GM21390 (cell line): ENCODE data around the gene LIPM.

Source experiments
- ATAC-seq: cut with Tn5 transposase; IDR thresholded peaks from one replicate; pipeline ENCODE4 v1.9.1; 2021; ENCODE audit not compliant: unreplicated experiment

LIPM gene

GRCh38 chr10:88802523-88803285 lies at the start of gene LIPM:
Gene LIPM (plus strand): TSS chr10:88802730. CDS start chr10:88802897, 167 bp downstream.
- no peak for ATAC-seq

- ATAC-seq = no peak
Measured at GRCh38 chr10:88754287-88754686, 48.2 kb upstream of the LIPM start.

- peak; percentile 57 for ATAC-seq
Measured at GRCh38 chr10:88755753-88756152, 46.8 kb upstream of the LIPM start.

GRCh38 chr10:88756660-88757059 lies 45.9 kb upstream of the LIPM start:
- no peak for ATAC-seq

- no peak for ATAC-seq
Measured at GRCh38 chr10:88759366-88760101, 43.0 kb upstream of the LIPM start, which contains the start of gene LIPN. Gene LIPN (plus strand): TSS chr10:88760020. CDS start chr10:88761406, 1,386 bp downstream.

- ATAC-seq = no peak
Measured at GRCh38 chr10:88762906-88763305, 39.6 kb upstream of the LIPM start.

- no peak for ATAC-seq
Measured at GRCh38 chr10:88763441-88763840, 39.1 kb upstream of the LIPM start.

GRCh38 chr10:88764110-88764509 lies 38.4 kb upstream of the LIPM start:
- ATAC-seq = no peak

GRCh38 chr10:88765816-88766215 lies 36.7 kb upstream of the LIPM start:
- ATAC-seq = no peak

- ATAC-seq = no peak
Measured at GRCh38 chr10:88769384-88769783, 33.1 kb upstream of the LIPM start.

GRCh38 chr10:88781206-88781605 lies 21.3 kb upstream of the LIPM start:
- ATAC-seq = no peak

- ATAC-seq = no peak
Measured at GRCh38 chr10:88782222-88782621, 20.3 kb upstream of the LIPM start.

- ATAC-seq = no peak
Measured at GRCh38 chr10:88783724-88784123, 18.8 kb upstream of the LIPM start.

- ATAC-seq = no peak
Measured at GRCh38 chr10:88786032-88786770, 16.3 kb upstream of the LIPM start.

GRCh38 chr10:88787463-88787862 lies 15.1 kb upstream of the LIPM start:
- no peak for ATAC-seq

GRCh38 chr10:88788924-88789323 lies 13.6 kb upstream of the LIPM start:
- ATAC-seq = no peak

GRCh38 chr10:88791924-88792323 lies 10.6 kb upstream of the LIPM start:
- ATAC-seq = no peak

GRCh38 chr10:88792661-88793060 lies 9.9 kb upstream of the LIPM start:
- ATAC-seq = no peak

GRCh38 chr10:88793712-88794299 lies 8.7 kb upstream of the LIPM start:
- ATAC-seq = no peak

GRCh38 chr10:88794731-88795130 lies 7.8 kb upstream of the LIPM start:
- no peak for ATAC-seq
